Osteoblast (primary cell): ENCODE data around the gene GCDH. TPM values are rescaled to one million over a fixed set of nuclear protein-coding genes. Genes with fewer than 3 reads are reported as not detected.
A peak's percentile ranks its signal among the peaks of the same experiment; 100 is the strongest.

Experiments used
- DNase-seq: peaks from one replicate; pipeline ENCODE4 v3.0.0; 2011; ENCODE audit warnings: low spot score, mixed read lengths; ENCODE audit not compliant: insufficient read length; ENCODE audit errors: missing footprints
- H2AFZ ChIP-seq: 2 replicates; pipeline ENCODE4 v1.6.0; 2011; ENCODE audit warnings: mild to moderate bottlenecking, low read length
- H3K27ac ChIP-seq: 2 replicates; pipeline ENCODE4 v1.5.1; 2011; ENCODE audit warnings: mild to moderate bottlenecking, low read depth, low read length, moderate library complexity
- H3K27me3 ChIP-seq: 2 replicates; pipeline ENCODE4 v1.6.0; 2012; ENCODE audit warnings: mild to moderate bottlenecking, control low read depth, inconsistent platforms, low read length, moderate library complexity; ENCODE audit not compliant: insufficient read depth
- H3K36me3 ChIP-seq: 2 replicates; pipeline ENCODE4 v1.5.1; 2011; ENCODE audit warnings: mild to moderate bottlenecking, low read length, control low read depth, moderate library complexity; ENCODE audit not compliant: insufficient read depth
- H3K4me1 ChIP-seq: 2 replicates; pipeline ENCODE4 v1.5.1; 2011; ENCODE audit warnings: mild to moderate bottlenecking, low read length, control low read depth, moderate library complexity; ENCODE audit not compliant: insufficient read depth
- H3K4me2 ChIP-seq: 2 replicates; pipeline ENCODE4 v1.6.0; 2011; ENCODE audit warnings: mild to moderate bottlenecking, low read length; ENCODE audit not compliant: insufficient read depth
- H3K4me3 ChIP-seq: fragments of 200-600 bp; sonication (generic); 3 replicates; pipeline ENCODE4 v1.5.1; 2012; ENCODE audit warnings: mild to moderate bottlenecking, low read length, inconsistent platforms; ENCODE audit not compliant: insufficient read depth
- H3K79me2 ChIP-seq: 2 replicates; pipeline ENCODE4 v1.6.0; 2012; ENCODE audit warnings: mild to moderate bottlenecking, low read length, control low read depth, inconsistent platforms; ENCODE audit not compliant: insufficient read depth
- H3K9me3 ChIP-seq: 2 replicates; pipeline ENCODE4 v1.5.1; 2011; ENCODE audit warnings: low read depth, low read length, control low read depth
- H4K20me1 ChIP-seq: 2 replicates; pipeline ENCODE4 v1.6.0; 2012; ENCODE audit warnings: mild to moderate bottlenecking, low read length, control low read depth; ENCODE audit not compliant: insufficient read depth
- small RNA-seq: library from RNA; depleted of rRNA; stranded (forward); fragments of <200 nt; gene quantifications from one replicate; pipeline ENCODE3, GENCODE V24; 2012
- total RNA-seq: library from RNA; depleted of rRNA; stranded (reverse); fragments of >200 nt; gene quantifications from 2 replicates; pipeline ENCODE4 v1.2.3, GENCODE V29; 2012
- TF ChIP-seq, protein P1 (sequence below): IDR thresholded peaks from 2 replicates; pipeline ENCODE4 v1.5.1; 2011; ENCODE audit warnings: mild to moderate bottlenecking, low read depth, low read length, moderate library complexity; ENCODE audit errors: extremely low read depth

The GCDH gene
- total RNA-seq, 1 donor = 31.1 TPM

DNA sequence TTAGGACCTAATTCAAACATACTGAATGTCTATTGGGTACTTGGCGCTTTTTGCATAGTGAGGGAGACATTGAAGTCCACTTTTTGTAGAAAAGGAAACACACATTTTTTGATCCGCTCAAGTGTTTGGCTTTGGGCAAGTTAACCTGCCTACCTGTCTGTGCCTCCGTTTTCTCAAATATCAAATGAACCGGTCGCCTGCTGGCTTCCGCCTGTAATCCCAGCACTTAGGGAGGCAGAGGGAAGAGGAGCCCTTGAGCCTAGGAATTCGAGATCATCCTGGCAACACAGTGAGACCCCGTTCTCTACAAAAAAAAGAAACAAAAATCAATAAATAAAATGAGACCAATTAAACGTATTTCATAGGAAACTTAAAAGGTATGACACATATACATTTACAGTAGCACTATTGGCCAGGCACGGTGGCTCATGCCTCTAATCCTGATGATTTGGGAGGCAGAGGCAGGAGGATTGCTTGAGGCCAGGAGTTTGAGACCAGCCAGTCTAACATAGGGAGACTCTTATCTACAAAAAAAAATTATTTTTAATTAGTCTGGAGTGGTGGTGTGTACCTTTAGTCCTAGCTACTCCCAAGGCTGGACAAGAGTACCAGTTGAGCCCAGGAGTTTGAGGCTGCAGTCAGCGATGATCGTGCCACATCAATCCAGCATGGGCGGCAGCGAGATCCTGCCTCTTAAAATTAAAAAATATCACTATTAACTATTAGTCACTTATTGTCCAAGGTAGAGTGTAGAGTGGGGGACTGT is 56.0 kb downstream of the GCDH start:
- Histone ChIP-seq H4K20me1 (peaks cover 25% of the 10 kb centered on the region), H3K27ac (peak overlapping the region; percentile 81), H3K36me3 (peaks cover 73% of the 10 kb centered on the region), H3K4me1 (peaks cover 12% of the 10 kb centered on the region), H3K9me3 (no peaks in the 10 kb centered on the region), H3K4me3 (peak overlapping the region; percentile 73), H3K4me2 (peak overlapping the region; percentile 93), H3K27me3 (no peaks in the 10 kb centered on the region), H2AFZ (no peak overlapping the region), H3K79me2 (peaks cover 67% of the 10 kb centered on the region)
- TF ChIP-seq, protein P1, sequence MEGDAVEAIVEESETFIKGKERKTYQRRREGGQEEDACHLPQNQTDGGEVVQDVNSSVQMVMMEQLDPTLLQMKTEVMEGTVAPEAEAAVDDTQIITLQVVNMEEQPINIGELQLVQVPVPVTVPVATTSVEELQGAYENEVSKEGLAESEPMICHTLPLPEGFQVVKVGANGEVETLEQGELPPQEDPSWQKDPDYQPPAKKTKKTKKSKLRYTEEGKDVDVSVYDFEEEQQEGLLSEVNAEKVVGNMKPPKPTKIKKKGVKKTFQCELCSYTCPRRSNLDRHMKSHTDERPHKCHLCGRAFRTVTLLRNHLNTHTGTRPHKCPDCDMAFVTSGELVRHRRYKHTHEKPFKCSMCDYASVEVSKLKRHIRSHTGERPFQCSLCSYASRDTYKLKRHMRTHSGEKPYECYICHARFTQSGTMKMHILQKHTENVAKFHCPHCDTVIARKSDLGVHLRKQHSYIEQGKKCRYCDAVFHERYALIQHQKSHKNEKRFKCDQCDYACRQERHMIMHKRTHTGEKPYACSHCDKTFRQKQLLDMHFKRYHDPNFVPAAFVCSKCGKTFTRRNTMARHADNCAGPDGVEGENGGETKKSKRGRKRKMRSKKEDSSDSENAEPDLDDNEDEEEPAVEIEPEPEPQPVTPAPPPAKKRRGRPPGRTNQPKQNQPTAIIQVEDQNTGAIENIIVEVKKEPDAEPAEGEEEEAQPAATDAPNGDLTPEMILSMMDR = no peak
- peak; percentile 37 for DNase-seq

DNA sequence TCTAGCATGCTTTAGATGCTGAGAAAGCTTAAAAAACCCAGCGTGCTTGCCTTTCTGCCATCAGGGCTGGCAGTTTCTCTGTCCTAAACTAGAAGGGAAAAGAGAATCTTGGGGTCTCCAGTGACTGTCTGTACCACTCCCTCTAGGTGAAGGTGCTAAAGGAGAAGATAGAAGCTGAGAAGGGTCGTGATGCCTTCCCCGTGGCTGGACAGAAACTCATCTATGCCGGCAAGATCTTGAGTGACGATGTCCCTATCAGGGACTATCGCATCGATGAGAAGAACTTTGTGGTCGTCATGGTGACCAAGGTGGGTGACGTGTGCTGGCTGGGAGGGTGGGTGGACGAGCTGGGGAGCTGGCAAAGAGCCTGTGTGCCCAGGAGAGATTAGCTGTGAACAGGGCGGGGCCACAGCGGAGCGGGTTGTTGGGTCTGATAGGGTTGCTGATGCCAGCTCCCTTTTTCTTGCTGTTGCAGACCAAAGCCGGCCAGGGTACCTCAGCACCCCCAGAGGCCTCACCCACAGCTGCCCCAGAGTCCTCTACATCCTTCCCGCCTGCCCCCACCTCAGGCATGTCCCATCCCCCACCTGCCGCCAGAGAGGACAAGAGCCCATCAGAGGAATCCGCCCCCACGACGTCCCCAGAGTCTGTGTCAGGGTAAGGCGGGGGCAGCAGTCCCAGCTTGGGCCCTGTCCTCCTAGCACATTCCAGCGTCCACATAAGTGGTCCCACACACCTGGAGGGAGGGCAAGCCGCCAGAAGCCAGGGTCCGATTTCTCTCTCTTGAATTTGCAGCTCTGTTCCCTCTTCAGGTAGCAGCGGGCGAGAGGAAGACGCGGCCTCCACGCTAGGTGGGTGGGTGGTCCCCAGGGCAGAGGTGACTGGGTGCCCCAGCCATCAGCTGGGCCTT is 57.0 kb downstream of the GCDH start:
- H3K4me3 ChIP-seq = no peak overlapping the region
- H3K4me2 ChIP-seq = no peak overlapping the region
- TF ChIP-seq, protein P1 = no peak
- peak; percentile 75 for DNase-seq
- H3K36me3 ChIP-seq = peaks cover 71% of the 10 kb centered on the region
- H3K27ac ChIP-seq = peak overlapping the region; percentile 81
- H4K20me1 ChIP-seq = peaks cover 18% of the 10 kb centered on the region
- no peaks in the 10 kb centered on the region for H3K9me3 ChIP-seq
- H3K27me3 ChIP-seq = no peaks in the 10 kb centered on the region
- no peak overlapping the region for H2AFZ ChIP-seq
- peaks cover 22% of the 10 kb centered on the region for H3K4me1 ChIP-seq
- peaks cover 59% of the 10 kb centered on the region for H3K79me2 ChIP-seq

GRCh38 chr19:12948612-12949362 is 57.8 kb downstream of the GCDH start:
- H3K9me3 ChIP-seq = no peaks in the 10 kb centered on the region
- no peak overlapping the region for H2AFZ ChIP-seq
- peak overlapping the region; percentile 11 for H3K27ac ChIP-seq
- H4K20me1 ChIP-seq = peaks cover 11% of the 10 kb centered on the region
- H3K36me3 ChIP-seq = peaks cover 68% of the 10 kb centered on the region
- TF ChIP-seq, protein P1 = no peak
- no peak overlapping the region for H3K4me2 ChIP-seq
- H3K79me2 ChIP-seq = peaks cover 57% of the 10 kb centered on the region
- peaks cover 30% of the 10 kb centered on the region for H3K4me1 ChIP-seq
- H3K4me3 ChIP-seq = no peak overlapping the region
- H3K27me3 ChIP-seq = no peaks in the 10 kb centered on the region
- peak; percentile 60 for DNase-seq

Small RNA genes lying within 50 kb of the gene (small RNA-seq; reads per million reads assigned to genes)
- 0.74 reads per million, percentile 8 among the genes with 10 or more reads in this experiment for gene MIR5695
- 0.45 reads per million for gene MIR6515
- gene MIR6794 = not detected

Other genes with a start within 250 kb of the GCDH start
- 35.8 and 43.0 TPM in 2 replicates for gene MAN2B1, start 224.4 kb upstream of the GCDH start, total RNA-seq
- 5.0 and 8.0 TPM in 2 replicates for gene WDR83, start 224.4 kb upstream of the GCDH start, total RNA-seq
- 50.4 and 52.5 TPM in 2 replicates for gene DHPS, start 209.3 kb upstream of the GCDH start, total RNA-seq
- not detected in 2 replicates for gene GNG14, start 203.2 kb upstream of the GCDH start, total RNA-seq
- gene FBXW9, start 194.5 kb upstream of the GCDH start, total RNA-seq = 17.1 and 18.5 TPM in 2 replicates
- 36.6 and 39.8 TPM in 2 replicates for gene TNPO2, start 167.2 kb upstream of the GCDH start, total RNA-seq
- gene TRIR, start 156.5 kb upstream of the GCDH start, total RNA-seq = 123 and 136 TPM in 2 replicates
- 99.5 and 104 TPM in 2 replicates for gene GET3, start 153.7 kb upstream of the GCDH start, total RNA-seq
- not detected in 2 replicates for gene BEST2, start 139.4 kb upstream of the GCDH start, total RNA-seq
- gene HOOK2, start 115.6 kb upstream of the GCDH start, total RNA-seq = 16.8 and 21.7 TPM in 2 replicates
- 85.5 and 93.0 TPM in 2 replicates for gene JUNB, start 99.7 kb upstream of the GCDH start, total RNA-seq
- 155 and 156 TPM in 2 replicates for gene PRDX2, start 89.4 kb upstream of the GCDH start, total RNA-seq
- gene THSD8, start 89.1 kb upstream of the GCDH start, total RNA-seq = 0.29 TPM in 1 of 2 replicates, not detected in the other
- 7.6 and 8.3 TPM in 2 replicates for gene RNASEH2A, start 84.6 kb upstream of the GCDH start, total RNA-seq
- gene RTBDN, start 56.6 kb upstream of the GCDH start, total RNA-seq = not detected in 2 replicates
- 0.29 and 0.72 TPM in 2 replicates for gene MAST1, start 52.6 kb upstream of the GCDH start, total RNA-seq
- 48.1 and 61.0 TPM in 2 replicates for gene DNASE2, start 9.7 kb upstream of the GCDH start, total RNA-seq
- gene KLF1, start 4.0 kb upstream of the GCDH start, total RNA-seq = not detected in 2 replicates
- gene SYCE2, start 28.1 kb downstream of the GCDH start, total RNA-seq = 0.29 TPM in 1 of 2 replicates, not detected in the other
- gene FARSA, start 42.6 kb downstream of the GCDH start, total RNA-seq = 41.0 and 47.8 TPM in 2 replicates
- 1,685 and 1,980 TPM in 2 replicates for gene CALR, start 47.4 kb downstream of the GCDH start, total RNA-seq
- gene RAD23A, start 54.7 kb downstream of the GCDH start, total RNA-seq = 80.2 and 84.0 TPM in 2 replicates
- gene GADD45GIP1, start 66.1 kb downstream of the GCDH start, total RNA-seq = 15.2 and 16.8 TPM in 2 replicates
- not detected in 2 replicates for gene DAND5, start 78.4 kb downstream of the GCDH start, total RNA-seq
- gene NFIX, start 104.3 kb downstream of the GCDH start, total RNA-seq = 114 and 122 TPM in 2 replicates
- gene LYL1, start 211.7 kb downstream of the GCDH start, total RNA-seq = 0.29 and 0.36 TPM in 2 replicates
- 18.6 and 29.7 TPM in 2 replicates for gene TRMT1, start 225.6 kb downstream of the GCDH start, total RNA-seq
- gene NACC1, start 227.1 kb downstream of the GCDH start, total RNA-seq = 53.9 and 62.5 TPM in 2 replicates